Nephron (organoid): ENCODE results near the gene CHPF2.

Experiments
- H3K27ac Mint-ChIP-seq, 3 experiments: 2 replicates each; pipeline ENCODE4 v1.8.0; 2020; ENCODE audit warnings: mixed read lengths in 3 of 3, mild to moderate bottlenecking in 2 of 3, moderate library complexity in 1 of 3
- H3K27me3 Mint-ChIP-seq: 2 replicates; pipeline ENCODE4 v1.8.0; 2021; ENCODE audit warnings: low read depth, mild to moderate bottlenecking, moderate library complexity, mixed read lengths
- H3K36me3 Mint-ChIP-seq: 2 replicates; pipeline ENCODE4 v1.8.0; 2020; ENCODE audit warnings: low read depth, mixed read lengths
- H3K4me1 Mint-ChIP-seq: 2 replicates; pipeline ENCODE4 v1.8.0; 2020; ENCODE audit warnings: mixed read lengths
- H3K4me3 Mint-ChIP-seq, 3 experiments: 2 replicates each; pipeline ENCODE4 v1.8.0; 2020; ENCODE audit warnings: mild to moderate bottlenecking in 3 of 3, mixed read lengths in 3 of 3, moderate library complexity in 2 of 3
- H3K9me3 Mint-ChIP-seq: 2 replicates; pipeline ENCODE4 v1.8.0; 2020; ENCODE audit warnings: mixed read lengths
- TF ChIP-seq, protein P1 (sequence below), 3 experiments: fragments of 200-600 bp; sonication (generic); IDR thresholded peaks; one replicate each; pipeline ENCODE4 v1.5.0; 2021; ENCODE audit warnings: antibody characterized with exemption in 3 of 3; ENCODE audit not compliant: unreplicated experiment in 3 of 3

Gene CHPF2

DNA sequence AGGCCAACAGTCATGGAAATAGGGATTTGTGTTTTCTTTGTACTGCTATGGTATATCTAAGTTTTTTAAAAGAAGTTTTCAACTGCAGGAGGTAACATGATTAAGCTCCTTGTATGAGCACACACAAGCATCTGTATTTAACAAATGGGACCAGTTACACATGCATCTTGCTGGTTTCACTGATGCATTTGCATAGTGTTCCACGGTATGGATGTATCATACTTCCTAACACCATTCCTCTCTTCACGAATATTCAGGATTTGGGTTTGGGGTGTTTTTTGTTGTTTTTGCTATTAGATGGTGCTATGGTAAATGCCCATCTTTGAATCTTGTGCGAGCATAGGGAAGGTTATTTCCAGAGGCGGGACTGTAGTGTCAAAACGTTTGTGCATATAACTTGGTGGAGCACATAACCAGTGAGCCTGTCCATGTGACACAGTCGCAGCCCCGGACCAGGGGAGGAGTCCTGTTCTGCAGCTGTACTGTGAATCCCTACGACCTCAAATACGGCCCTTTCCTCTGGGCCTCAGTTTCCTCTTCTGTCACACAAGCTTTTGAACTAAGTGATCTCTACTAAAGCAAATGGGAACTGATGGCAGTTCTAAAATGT lies 23.9 kb upstream of the CHPF2 start:
- TF ChIP-seq, protein P1, sequence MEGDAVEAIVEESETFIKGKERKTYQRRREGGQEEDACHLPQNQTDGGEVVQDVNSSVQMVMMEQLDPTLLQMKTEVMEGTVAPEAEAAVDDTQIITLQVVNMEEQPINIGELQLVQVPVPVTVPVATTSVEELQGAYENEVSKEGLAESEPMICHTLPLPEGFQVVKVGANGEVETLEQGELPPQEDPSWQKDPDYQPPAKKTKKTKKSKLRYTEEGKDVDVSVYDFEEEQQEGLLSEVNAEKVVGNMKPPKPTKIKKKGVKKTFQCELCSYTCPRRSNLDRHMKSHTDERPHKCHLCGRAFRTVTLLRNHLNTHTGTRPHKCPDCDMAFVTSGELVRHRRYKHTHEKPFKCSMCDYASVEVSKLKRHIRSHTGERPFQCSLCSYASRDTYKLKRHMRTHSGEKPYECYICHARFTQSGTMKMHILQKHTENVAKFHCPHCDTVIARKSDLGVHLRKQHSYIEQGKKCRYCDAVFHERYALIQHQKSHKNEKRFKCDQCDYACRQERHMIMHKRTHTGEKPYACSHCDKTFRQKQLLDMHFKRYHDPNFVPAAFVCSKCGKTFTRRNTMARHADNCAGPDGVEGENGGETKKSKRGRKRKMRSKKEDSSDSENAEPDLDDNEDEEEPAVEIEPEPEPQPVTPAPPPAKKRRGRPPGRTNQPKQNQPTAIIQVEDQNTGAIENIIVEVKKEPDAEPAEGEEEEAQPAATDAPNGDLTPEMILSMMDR (IDR thresholded peaks at IDR 0.05; ENCODE audit: unreplicated experiment in 3 of 3): no peak
- Mint-ChIP-seq H3K9me3 (no peaks in the 10 kb centered on the region), H3K36me3 (peaks cover 9% of the 10 kb centered on the region), H3K4me3 (no peak overlapping the region), H3K27ac (no peak overlapping the region), H3K27me3 (peaks cover 23% of the 10 kb centered on the region), H3K4me1 (no peaks in the 10 kb centered on the region)

DNA sequence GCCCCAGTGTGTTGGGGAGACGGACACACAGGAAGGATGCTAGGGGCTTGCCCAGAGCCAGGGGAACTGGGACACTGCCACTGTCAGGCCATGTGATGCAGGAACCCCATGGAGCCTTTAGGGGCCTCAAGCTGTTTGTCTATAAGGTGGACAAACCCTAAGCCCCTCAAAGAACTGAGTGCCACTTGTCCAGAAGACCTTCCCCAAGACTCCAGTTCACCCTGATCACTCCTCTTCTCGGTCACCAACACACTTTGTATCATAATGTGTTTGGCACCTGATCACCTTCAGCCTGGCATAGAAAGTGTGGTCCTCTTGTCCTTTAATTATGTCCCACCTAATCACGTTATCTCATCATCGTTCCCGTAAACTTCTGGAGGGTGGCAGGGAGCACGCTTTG lies 22.7 kb upstream of the CHPF2 start:
- Mint-ChIP-seq H3K4me1 (no peaks in the 10 kb centered on the region), H3K27ac (no peak overlapping the region), H3K36me3 (peaks cover 17% of the 10 kb centered on the region), H3K27me3 (peaks cover 19% of the 10 kb centered on the region), H3K9me3 (no peaks in the 10 kb centered on the region), H3K4me3 (no peak overlapping the region)
- TF ChIP-seq, protein P1 (IDR thresholded peaks at IDR 0.05; ENCODE audit: unreplicated experiment in 3 of 3): no peak

DNA sequence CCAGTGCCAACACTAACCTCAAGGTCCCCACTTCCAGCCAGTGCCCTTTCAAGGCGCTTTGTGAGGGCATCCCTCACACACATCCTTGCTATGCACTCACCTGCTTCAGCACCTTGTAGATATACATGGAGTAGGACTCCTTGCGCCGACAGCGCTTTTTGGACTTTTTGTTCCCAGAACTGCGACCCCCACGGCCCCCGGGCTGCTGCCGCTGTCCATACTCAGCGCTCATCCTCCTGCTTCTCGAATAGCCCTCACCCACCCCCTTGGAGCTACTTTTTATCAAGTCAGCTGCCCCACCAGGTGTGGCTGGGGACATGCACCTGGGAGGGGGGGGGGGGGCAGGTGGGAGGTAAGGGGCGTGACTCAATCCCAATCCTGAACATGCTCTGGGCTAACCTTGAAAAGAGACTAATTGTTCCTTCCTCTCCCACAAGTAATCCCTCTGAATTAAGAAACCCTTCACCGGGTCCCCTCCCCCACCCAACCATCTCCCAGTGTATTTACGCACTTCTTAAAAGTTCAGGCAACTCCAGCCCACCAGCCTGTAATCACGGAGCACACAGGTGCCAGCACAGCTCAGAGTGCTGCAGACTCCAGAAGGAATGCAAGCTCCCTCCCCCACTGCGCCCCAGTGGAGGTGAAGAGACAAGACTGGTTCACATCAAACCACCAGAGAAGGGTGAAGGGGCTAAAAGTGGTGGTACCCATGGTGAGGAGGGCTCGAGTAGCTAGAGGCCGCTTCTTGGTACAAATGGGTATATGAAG lies 22.0 kb upstream of the CHPF2 start, which contains the start of gene H2BK1:
TSS of gene H2BK1 (minus strand) at position 402 of the 768 bp plus-strand sequence. CDS start at position 232, 170 bp downstream.
- H3K27ac Mint-ChIP-seq: no peak within 1 kb of the TSS
- H3K4me1 Mint-ChIP-seq: no peaks in the 10 kb centered on the region
- H3K4me3 Mint-ChIP-seq: no peak within 1 kb of the TSS
- TF ChIP-seq, protein P1 (IDR thresholded peaks at IDR 0.05; ENCODE audit: unreplicated experiment in 3 of 3): no peak
- H3K9me3 Mint-ChIP-seq: no peaks in the 10 kb centered on the region
- peaks cover 14% of the 10 kb centered on the region for H3K27me3 Mint-ChIP-seq
- H3K36me3 Mint-ChIP-seq: peaks cover 23% of the 10 kb centered on the region

DNA sequence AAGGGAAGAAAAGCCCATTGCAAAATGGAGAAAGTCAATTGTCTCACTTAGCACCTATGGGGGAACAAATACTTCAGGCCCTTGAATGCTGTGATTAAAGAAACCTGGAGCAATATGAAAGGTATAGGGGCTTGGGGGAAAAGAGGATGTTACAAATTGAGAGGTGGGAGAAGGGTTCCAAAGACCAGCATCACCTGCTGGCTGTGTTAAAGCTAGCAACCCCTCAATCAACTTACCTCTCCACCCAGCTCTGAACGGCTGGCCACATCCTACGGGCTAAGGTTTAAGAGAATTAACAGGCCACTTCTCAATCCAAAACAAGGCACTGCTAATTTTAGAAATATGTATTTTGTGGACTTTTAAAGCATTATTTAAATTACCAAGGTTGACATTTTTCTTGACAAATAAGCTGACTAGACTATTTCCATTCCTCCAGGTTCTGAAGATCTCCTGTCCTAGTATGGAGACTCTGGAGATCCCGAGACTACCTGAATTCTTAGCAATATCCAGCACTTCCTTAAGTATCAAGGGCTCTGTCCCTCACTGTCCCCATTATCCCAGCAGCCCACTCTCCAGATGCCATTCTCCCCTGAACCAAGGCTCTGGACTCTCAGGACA lies 21.0 kb upstream of the CHPF2 start:
- Mint-ChIP-seq H3K27me3 (peaks cover 5% of the 10 kb centered on the region), H3K9me3 (no peaks in the 10 kb centered on the region), H3K4me3 (no peak overlapping the region), H3K4me1 (no peaks in the 10 kb centered on the region), H3K36me3 (peaks cover 31% of the 10 kb centered on the region), H3K27ac (no peak overlapping the region)
- TF ChIP-seq, protein P1 (IDR thresholded peaks at IDR 0.05; ENCODE audit: unreplicated experiment in 3 of 3): no peak

DNA sequence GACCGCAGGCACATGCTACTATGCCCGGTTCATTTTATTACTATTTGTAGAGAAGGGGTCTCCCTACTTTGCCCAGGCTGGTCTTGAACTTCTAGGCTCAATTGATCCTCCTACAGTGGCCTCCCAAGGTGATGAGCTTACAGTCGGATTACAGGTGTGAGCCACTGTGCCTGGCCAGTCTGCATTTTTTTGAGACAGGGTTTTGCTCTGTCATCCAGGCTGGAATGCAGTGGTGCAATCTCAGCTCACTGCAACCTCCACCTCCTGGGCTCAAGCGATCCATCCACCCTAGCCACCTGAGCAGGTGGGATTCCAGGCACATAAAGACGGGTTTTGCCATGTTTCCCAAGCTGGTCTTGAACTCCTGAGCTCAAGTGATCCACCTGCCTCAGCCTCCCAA lies 19.7 kb upstream of the CHPF2 start:
- TF ChIP-seq, protein P1 (IDR thresholded peaks at IDR 0.05; ENCODE audit: unreplicated experiment in 3 of 3): no peak
- Mint-ChIP-seq H3K27ac (no peak overlapping the region), H3K4me3 (no peak overlapping the region), H3K27me3 (peaks cover 5% of the 10 kb centered on the region), H3K4me1 (no peaks in the 10 kb centered on the region), H3K9me3 (no peaks in the 10 kb centered on the region), H3K36me3 (peaks cover 36% of the 10 kb centered on the region)
